ENCODE data around the gene RANBP9.
A peak's percentile ranks its signal among the peaks of the same experiment; 100 is the strongest.

The RANBP9 gene

GRCh38 chr6:13591205-13591921 lies 120.3 kb downstream of the RANBP9 start:
- no peak for DNase-seq

DNA sequence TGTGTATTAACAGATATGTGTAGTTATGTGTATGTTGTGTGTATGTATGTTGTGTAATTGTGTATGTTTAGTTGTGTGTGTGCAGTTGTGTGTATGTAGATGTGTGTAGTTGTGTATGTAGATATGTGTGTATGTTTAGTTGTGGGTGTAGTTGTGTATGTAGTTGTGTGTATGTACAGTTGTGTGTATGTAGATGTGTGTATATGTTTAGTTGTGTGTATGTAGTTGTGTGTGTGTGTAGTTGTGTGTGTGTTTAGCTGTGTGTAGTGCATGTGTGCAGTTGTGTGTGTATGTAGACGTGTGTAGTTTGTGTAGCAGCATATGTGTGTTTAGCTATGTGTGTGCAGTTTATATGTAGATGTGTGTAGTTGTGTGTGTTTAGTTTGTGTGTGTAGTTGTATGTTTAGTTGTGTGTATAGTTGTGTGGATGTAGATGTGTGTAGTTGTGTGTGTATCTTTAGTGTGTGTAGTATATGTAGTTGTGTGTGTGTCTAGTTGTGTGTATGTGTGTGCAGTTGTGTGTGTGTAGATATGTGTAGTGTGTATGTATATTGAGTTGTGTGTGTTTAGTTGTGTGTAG lies 121.0 kb downstream of the RANBP9 start:
- no peak for DNase-seq

DNA sequence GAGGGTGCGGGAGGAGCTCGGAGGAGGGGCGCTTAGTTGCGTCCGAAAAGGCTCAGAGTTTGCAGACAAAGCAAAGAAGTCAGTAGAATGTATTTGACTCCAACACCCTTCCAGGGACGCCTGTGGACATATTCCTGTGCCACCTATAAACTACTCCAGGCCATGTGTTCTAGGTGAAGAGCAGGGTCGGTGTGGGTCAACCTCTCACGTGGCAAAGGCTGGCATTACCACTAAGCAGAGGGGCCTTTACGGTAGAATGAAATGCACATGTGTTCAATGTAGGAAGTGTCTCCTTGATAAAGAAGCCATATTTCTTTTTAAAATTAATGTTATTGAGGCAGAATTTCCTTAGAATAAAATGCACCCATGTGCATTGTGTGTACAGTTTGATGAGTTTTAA lies 121.8 kb downstream of the RANBP9 start:
- DNase-seq: no peak

DNA sequence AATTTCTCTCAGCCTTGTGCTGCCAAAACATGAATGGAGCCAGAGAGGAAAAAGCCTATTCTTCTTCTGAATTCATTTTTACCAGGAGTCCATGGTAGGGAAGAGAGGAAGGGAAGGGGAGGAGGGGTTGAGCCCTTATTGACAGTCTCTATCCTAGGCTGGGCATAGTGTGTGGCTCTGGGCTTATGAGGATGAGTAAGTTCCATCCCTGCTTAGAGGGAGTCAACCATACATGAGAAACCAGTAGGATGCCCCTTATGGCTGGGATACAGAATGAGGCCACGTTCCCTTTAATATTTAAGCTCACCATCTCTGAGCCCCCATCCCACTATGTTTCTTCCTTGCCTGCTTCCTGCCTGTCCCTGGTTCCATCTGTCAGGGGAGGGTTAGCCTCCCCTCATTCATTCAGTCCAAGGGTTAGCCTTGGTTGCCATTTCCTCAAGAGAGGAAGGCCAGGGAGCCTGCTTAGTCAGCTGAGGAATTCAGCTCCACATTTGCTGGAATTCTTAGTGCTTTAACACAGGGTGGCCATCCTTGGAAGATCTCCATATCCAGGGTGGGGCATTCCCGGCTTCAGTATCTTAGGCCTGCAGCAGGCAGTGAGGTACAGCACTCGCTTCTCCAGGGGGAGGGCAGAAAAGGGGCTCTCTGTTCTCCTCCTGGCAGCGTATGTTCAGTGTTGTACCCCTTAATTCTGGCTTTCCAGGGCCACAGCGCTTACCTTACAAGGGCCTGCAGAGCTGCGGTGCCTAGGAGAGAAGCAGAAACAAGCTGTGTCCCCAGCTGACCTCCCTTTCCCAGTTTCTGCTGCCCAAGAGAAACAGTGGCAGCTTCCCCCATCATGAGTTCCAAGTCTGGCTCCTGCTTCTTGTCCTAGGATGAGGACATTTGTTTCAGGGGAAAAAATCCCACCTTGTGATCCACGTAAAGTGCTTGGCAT lies 124.8 kb downstream of the RANBP9 start:
- no peak for DNase-seq

- DNase-seq: no peak
These were observed 129.9 kb downstream of the RANBP9 start for GRCh38 chr6:13581700-13582229.

- DNase-seq: no peak
These were observed 131.7 kb downstream of the RANBP9 start for GRCh38 chr6:13579911-13580310.

DNA sequence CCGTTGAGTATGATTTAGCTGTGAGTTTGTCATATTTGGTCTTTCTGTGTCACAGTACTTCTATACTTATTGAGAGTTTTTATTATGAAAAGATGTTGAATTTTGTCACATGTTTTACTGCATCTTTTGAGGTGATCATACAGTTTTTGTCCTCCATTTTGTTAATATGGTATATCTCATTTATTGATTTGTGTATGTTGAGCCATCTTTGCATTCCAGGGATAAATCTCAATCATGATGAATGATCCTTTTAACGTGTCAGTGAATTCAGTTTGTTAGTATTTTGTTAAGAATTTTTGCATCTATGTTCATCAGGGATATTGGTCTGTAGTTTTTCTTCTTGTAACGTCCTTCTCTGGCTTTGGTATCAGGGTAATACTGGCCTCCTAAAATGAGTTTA lies 133.7 kb downstream of the RANBP9 start:
- DNase-seq: no peak

DNA sequence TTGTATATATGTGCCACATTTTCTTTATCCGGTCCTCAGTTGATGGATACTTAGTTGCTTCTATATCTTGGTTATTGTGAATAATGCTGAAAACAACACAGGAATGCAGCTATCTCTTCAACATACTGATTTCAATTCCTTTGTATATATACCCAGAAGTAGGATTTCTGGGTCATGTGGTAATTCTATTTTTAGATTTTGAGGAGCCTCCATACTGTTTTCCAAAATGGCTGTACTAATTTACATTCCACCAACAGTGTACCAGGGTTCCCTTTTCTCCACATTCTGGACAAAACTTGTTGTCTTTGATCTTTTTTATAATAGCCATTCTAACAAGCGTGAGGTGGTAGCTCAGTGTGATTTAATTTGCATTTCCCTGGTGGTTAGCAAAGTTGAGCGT lies 135.6 kb downstream of the RANBP9 start:
- no peak for DNase-seq

GRCh38 chr6:13575377-13575775 lies 136.3 kb downstream of the RANBP9 start:
- no peak for DNase-seq

DNA sequence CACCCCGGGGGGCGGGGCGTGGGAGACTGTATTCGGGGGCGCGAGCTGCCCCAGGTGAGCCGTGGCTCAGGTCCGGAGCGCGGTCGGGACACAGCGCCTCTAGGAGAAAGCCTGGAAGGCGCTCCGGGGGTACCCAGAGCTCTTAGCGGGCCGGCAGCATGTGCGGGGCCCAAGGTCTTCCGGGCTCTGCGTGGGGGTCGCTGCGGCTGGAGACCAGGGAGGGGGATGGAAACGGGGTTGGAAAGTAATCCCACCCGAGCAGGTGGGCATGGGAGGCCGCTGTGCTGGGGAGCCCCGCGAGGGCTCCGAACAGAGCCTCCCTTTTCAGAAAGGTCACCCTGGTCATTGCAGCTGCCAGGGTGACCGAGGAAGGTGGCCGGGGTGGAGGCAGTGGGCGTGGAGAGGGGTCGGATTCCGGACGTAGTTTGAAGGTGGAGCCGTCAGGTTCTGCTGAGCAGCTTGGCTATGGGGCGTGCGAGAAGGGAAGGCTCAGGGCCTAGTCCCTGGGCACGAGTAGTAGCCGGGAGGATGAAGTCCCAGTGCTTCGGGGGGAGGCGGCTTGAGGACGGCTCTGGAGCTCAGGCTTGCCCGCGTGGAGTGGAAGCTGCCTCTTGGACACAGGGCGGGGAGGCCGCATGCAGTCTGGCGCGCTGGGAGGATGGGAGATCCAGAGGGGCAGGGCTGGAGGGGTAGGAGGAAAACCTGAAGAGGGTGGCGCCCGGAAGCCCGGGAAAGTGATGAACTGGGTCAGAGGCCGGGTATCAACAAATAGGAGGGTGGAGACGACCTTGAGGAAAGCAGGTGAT lies 136.9 kb downstream of the RANBP9 start, which contains the start of gene SIRT5:
TSS of gene SIRT5 (plus strand) at position 31 of the 806 bp plus-strand sequence. CDS start 9,510 bp downstream, outside the sequence.
- peak; percentile 84 for DNase-seq

DNA sequence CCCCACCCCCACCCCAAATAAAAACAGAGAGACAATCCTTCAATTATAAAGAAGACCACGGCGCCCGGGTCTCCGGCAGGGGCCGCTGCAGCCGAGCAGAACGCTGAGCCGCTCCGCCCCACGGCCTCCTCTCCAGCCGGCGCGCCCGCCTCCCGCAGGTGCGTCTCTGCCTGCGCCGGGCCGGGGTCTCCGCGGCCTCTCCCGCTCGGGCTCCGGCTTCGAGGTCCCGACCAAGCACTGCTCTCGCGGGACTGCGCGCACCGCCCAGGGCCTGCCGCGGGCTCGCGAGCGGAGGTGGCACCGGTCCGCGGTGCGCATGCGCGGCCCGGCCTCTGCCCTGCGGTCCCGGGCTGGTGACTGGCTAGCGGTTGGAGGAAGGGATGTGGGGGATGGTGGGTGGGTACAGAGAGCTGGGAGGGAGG lies 137.5 kb downstream of the RANBP9 start:
- peak; percentile 96 for DNase-seq

DNA sequence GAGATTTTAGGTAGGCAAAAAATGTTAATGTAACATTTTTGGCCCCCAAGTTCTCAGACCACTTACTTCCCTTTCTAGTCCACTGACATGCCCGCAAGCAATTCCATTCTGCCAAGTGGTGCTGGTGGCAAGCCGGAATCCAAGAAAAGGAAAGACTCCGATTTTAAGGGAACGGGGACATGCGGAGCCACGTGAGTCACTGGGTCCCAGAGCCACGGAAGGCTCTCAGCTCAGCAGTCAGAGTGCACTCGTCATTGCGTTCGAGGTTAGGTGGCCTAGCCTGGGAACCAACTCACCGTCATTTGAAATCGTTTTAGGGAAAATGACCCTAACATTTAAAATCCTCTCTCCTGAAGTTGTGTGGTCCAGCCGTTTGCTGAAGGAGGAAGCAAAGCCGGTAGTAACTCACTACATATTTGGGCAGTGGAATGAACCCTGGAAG lies 137.9 kb downstream of the RANBP9 start:
- no peak for DNase-seq

GRCh38 chr6:13572951-13573654 lies 138.5 kb downstream of the RANBP9 start:
- DNase-seq: no peak

GRCh38 chr6:13572240-13572639 lies 139.4 kb downstream of the RANBP9 start:
- no peak for DNase-seq

Measured in NK-92 treated with Interleukin-12 subunit alpha and Interleukin-12 subunit beta, amount 100 ng/mL, for 24 hours (cell line).